Natural killer cell treated with Interleukin-12 subunit alpha and Interleukin-12 subunit beta and Interleukin-15 and Interleukin-18, amount 100 ng/mL, for 72 hours (primary cell): ENCODE results near the gene FOXF1. TPM values are rescaled to one million over a fixed set of nuclear protein-coding genes. Genes with fewer than 3 reads are reported as not detected.

ENCODE experiments used
- ATAC-seq, 2 donors: fragments of 150-1000 bp; cut with Tn5 transposase in 1 of 2; sonication (Bioruptor Pico), chemical (Tn5 transposase) in 1 of 2; 2 replicates each; pipeline ENCODE4 v1.10.0; 2021
- DNase-seq: peaks from one replicate; pipeline ENCODE4 v3.0.0; 2022; ENCODE audit warnings: low spot score
- H3K27ac Mint-ChIP-seq, 2 donors: 1 replicate in 1 of 2; 2 replicates in 1 of 2; pipeline ENCODE4 v1.8.0; 2022; ENCODE audit warnings: mixed read lengths in 2 of 2, mild to moderate bottlenecking in 1 of 2, moderate library complexity in 1 of 2
- H3K27me3 Mint-ChIP-seq, 2 donors: 1 replicate in 1 of 2; 2 replicates in 1 of 2; pipeline ENCODE4 v1.8.0; 2022; ENCODE audit warnings: mixed read lengths in 2 of 2
- H3K36me3 Mint-ChIP-seq: one replicate; pipeline ENCODE4 v1.8.0; 2022; ENCODE audit warnings: mixed read lengths
- H3K4me1 Mint-ChIP-seq, 2 donors: 1 replicate in 1 of 2; 2 replicates in 1 of 2; pipeline ENCODE4 v1.8.0; 2022; ENCODE audit warnings: low read depth in 2 of 2, mixed read lengths in 2 of 2, mild to moderate bottlenecking in 1 of 2
- H3K4me3 Mint-ChIP-seq: one replicate; pipeline ENCODE4 v1.8.0; 2022; ENCODE audit warnings: mixed read lengths
- H3K9me3 Mint-ChIP-seq: 2 replicates; pipeline ENCODE4 v1.8.0; 2022; ENCODE audit warnings: mixed read lengths
- total RNA-seq, 2 donors: library from RNA; stranded (reverse); gene quantifications; one replicate each; pipeline ENCODE4 v1.2.3, GENCODE V29; 2022

The FOXF1 gene
- total RNA-seq, 2 donors from 2014 or later = not detected

GRCh38 chr16:86550281-86550680, 40.0 kb downstream of the FOXF1 start:
- ATAC-seq = no peak
- H3K4me1 Mint-ChIP-seq = peaks cover 8 to 10% of the 10 kb centered on the region in 2 donors
- no peak for DNase-seq
- no peaks in the 10 kb centered on the region for H3K9me3 Mint-ChIP-seq
- peaks cover 11% of the 10 kb centered on the region for H3K36me3 Mint-ChIP-seq
- H3K27ac Mint-ChIP-seq = no peak overlapping the region
- no peak overlapping the region for H3K4me3 Mint-ChIP-seq
- no peaks in the 10 kb centered on the region for H3K27me3 Mint-ChIP-seq

DNA sequence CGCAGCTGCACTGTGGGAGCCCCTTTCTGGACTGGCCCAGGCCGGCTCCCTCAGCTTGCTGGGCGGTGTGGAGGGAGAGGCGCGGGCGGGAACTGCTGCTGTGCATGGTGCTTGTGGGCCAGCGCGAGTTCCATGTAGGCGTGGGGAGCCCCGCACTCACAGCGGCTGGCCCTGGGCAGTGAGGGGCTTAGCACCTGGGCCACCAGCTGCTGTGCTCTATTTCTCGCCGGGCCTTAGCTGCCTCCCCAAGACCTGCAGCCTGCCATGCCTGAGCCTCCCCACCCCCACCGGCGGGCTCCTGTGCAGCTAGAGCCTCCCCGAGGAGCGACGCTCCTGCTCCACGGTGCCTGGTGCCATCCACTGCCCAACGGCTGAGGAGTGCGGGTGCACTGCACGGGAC, 43.0 kb downstream of the FOXF1 start:
- no peaks in the 10 kb centered on the region for H3K27me3 Mint-ChIP-seq
- H3K27ac Mint-ChIP-seq = no peak overlapping the region
- peaks cover 12 to 15% of the 10 kb centered on the region in 2 donors for H3K4me1 Mint-ChIP-seq
- peak overlapping the region; percentile 92 for H3K4me3 Mint-ChIP-seq
- no peak for DNase-seq
- ATAC-seq = no peak
- no peaks in the 10 kb centered on the region for H3K9me3 Mint-ChIP-seq
- H3K36me3 Mint-ChIP-seq = peaks cover 6% of the 10 kb centered on the region

- peaks cover 12 to 15% of the 10 kb centered on the region in 2 donors for H3K4me1 Mint-ChIP-seq
- no peak for ATAC-seq
- H3K27me3 Mint-ChIP-seq = no peaks in the 10 kb centered on the region
- peak overlapping the region; percentile 92 for H3K4me3 Mint-ChIP-seq
- H3K36me3 Mint-ChIP-seq = peaks cover 5% of the 10 kb centered on the region
- no peaks in the 10 kb centered on the region for H3K9me3 Mint-ChIP-seq
- DNase-seq = no peak
- H3K27ac Mint-ChIP-seq = peak overlapping the region; percentile 89 to 93
These were observed 44.2 kb downstream of the FOXF1 start for GRCh38 chr16:86554599-86554916.

GRCh38 chr16:86554917-86555703, 44.8 kb downstream of the FOXF1 start, which contains the start of gene MTHFSD:
MTHFSD (minus strand) TSS chr16:86555235; CDS start chr16:86555184, 51 bp downstream.
- ATAC-seq (peak; percentile 96 to 97), DNase-seq (peak; percentile 95)
- Mint-ChIP-seq H3K9me3 (no peaks in the 10 kb centered on the region), H3K4me1 (peaks cover 12 to 15% of the 10 kb centered on the region in 2 donors), H3K27me3 (no peaks in the 10 kb centered on the region), H3K36me3 (peaks cover 5% of the 10 kb centered on the region), H3K4me3 (peak within 1 kb of the TSS; percentile 92), H3K27ac (peak within 1 kb of the TSS; percentile 89 to 93)

GRCh38 chr16:86555704-86556075, 45.4 kb downstream of the FOXF1 start:
- Mint-ChIP-seq H3K27ac (peak overlapping the region; percentile 89 to 93), H3K27me3 (peaks cover 0 to 2% of the 10 kb centered on the region in 2 donors), H3K36me3 (peaks cover 5% of the 10 kb centered on the region), H3K4me1 (peaks cover 12 to 15% of the 10 kb centered on the region in 2 donors), H3K4me3 (peak overlapping the region; percentile 92), H3K9me3 (no peaks in the 10 kb centered on the region)
- DNase-seq (no peak), ATAC-seq (no peak)

DNA sequence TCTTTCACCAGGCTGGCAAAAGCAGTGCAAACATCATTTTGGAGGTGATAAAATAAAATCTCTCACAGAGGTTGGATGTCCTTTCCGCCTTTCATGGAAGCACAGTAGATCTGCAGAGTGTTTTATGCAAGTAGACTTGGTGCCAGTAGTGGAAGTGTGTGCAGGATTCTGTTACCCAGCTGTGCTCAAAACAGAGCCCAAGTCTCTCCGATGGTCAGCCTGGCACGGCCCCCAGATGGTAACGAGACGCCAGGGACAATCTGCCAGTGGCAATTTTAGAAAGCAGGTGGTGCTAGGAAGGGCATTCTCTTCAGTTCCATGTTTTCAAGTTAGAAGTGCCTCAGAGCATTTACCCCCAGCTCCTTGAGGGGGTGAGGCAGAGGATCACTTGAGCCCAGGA, 46.2 kb downstream of the FOXF1 start:
- H3K4me1 Mint-ChIP-seq = peaks cover 12 to 15% of the 10 kb centered on the region in 2 donors
- no peak overlapping the region for H3K4me3 Mint-ChIP-seq
- ATAC-seq = no peak
- H3K36me3 Mint-ChIP-seq = peaks cover 5% of the 10 kb centered on the region
- no peak for DNase-seq
- H3K27ac Mint-ChIP-seq = no peak overlapping the region
- H3K9me3 Mint-ChIP-seq = no peaks in the 10 kb centered on the region
- peaks cover 0 to 6% of the 10 kb centered on the region in 2 donors for H3K27me3 Mint-ChIP-seq

- Mint-ChIP-seq H3K4me3 (no peak overlapping the region), H3K9me3 (no peaks in the 10 kb centered on the region), H3K4me1 (peaks cover 12 to 15% of the 10 kb centered on the region in 2 donors), H3K27me3 (peaks cover 8 to 9% of the 10 kb centered on the region in 2 donors), H3K27ac (no peak overlapping the region), H3K36me3 (peaks cover 5% of the 10 kb centered on the region)
- ATAC-seq (no peak), DNase-seq (no peak)
These were observed 47.3 kb downstream of the FOXF1 start for GRCh38 chr16:86557587-86557986.

- Mint-ChIP-seq H3K27ac (no peak overlapping the region), H3K36me3 (peaks cover 5% of the 10 kb centered on the region), H3K4me1 (peaks cover 12 to 15% of the 10 kb centered on the region in 2 donors), H3K27me3 (peaks cover 10 to 11% of the 10 kb centered on the region in 2 donors), H3K9me3 (no peaks in the 10 kb centered on the region), H3K4me3 (no peak overlapping the region)
- DNase-seq (no peak), ATAC-seq (no peak)
These were observed 48.2 kb downstream of the FOXF1 start for GRCh38 chr16:86558355-86559193.

GRCh38 chr16:86559802-86560305, 49.5 kb downstream of the FOXF1 start:
- H3K27me3 Mint-ChIP-seq = peaks cover 20 to 23% of the 10 kb centered on the region in 2 donors
- peaks cover 5 to 16% of the 10 kb centered on the region in 2 donors for H3K4me1 Mint-ChIP-seq
- H3K4me3 Mint-ChIP-seq = no peak overlapping the region
- H3K36me3 Mint-ChIP-seq = no peaks in the 10 kb centered on the region
- H3K27ac Mint-ChIP-seq = no peak overlapping the region
- ATAC-seq (no peak), DNase-seq (no peak)
- H3K9me3 Mint-ChIP-seq = no peaks in the 10 kb centered on the region

GRCh38 chr16:86562356-86562755, 52.0 kb downstream of the FOXF1 start:
- Mint-ChIP-seq H3K9me3 (no peaks in the 10 kb centered on the region), H3K27ac (no peak overlapping the region), H3K4me1 (peaks cover 0 to 11% of the 10 kb centered on the region in 2 donors), H3K27me3 (peaks cover 25 to 32% of the 10 kb centered on the region in 2 donors), H3K36me3 (no peaks in the 10 kb centered on the region), H3K4me3 (no peak overlapping the region)
- no peak for ATAC-seq
- DNase-seq = no peak

DNA sequence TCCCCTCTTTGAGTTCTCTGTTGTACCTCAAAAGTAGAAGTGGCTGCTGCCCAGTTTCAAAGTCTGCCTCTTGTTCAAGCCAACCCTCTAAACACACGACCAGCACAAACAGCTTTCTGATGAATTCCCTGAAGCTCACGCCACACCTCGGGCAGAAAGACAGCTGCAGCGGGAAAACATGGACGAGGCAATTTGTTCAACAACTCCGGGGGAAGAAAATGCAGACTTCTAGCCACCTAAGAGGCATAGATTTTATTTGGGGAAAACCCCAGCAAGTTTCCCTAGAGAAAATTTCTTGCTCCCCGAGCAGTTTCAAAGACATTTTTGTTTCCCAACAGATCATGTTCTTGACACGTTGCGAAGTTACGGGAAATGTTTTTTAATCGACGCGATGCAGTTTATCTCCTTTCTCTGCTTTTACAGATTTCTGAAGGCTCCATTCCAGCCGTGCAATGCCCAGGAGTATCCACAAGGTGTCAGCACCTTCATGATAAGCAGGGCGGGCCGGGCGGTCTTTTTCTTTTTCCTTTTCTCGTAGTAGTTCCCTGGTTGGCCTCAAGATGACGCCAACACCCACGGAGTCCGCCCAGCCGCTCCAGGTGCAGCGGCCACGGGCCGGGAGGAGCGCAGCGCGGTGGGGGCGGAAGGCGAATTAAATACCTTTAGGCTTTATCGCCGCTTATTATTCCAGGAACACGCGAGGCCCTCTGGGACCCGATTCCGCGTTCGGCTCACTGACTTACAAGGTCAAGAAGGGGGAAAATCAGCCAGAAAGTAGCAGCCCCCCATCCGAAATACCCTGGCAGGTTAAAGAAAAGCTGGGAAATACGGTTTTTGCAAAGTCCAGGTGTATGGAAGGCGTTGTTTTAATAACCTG, 53.4 kb downstream of the FOXF1 start:
- Mint-ChIP-seq H3K27me3 (peaks cover 26 to 33% of the 10 kb centered on the region in 2 donors), H3K27ac (peak overlapping the region in 1 of 2 donors; percentile 29), H3K36me3 (no peaks in the 10 kb centered on the region), H3K9me3 (no peaks in the 10 kb centered on the region), H3K4me1 (peaks cover 0 to 11% of the 10 kb centered on the region in 2 donors), H3K4me3 (peak overlapping the region; percentile 34)
- peak; percentile 85 for DNase-seq
- peak; percentile 85 to 92 for ATAC-seq
